ENCODE measurements around the gene C9orf152. TPM values are rescaled to one million over a fixed set of nuclear protein-coding genes. Genes with fewer than 3 reads are reported as not detected.

C9orf152 gene
- total RNA-seq, 1 donor from 2014 or later: not detected

GRCh38 chr9:110191615-110192014 lies 16.3 kb downstream of the C9orf152 start:
- H3K4me1 Mint-ChIP-seq: peaks cover 4% of the 10 kb centered on the region
- no peak for TF ChIP-seq CTCF (conservative IDR thresholded peaks at IDR 0.05)
- H3K27ac Mint-ChIP-seq (ENCODE audit: unreplicated experiment): no peak overlapping the region
- H3K4me3 Mint-ChIP-seq: no peak overlapping the region
- no peaks in the 10 kb centered on the region for H3K36me3 Mint-ChIP-seq (ENCODE audit: low read depth)
- no peaks in the 10 kb centered on the region for H3K9me3 Mint-ChIP-seq
- no peaks in the 10 kb centered on the region for H3K27me3 Mint-ChIP-seq (ENCODE audit: low read depth)
- DNase-seq (ENCODE audit: low read depth, low spot score): no peak

- H3K27me3 Mint-ChIP-seq (ENCODE audit: low read depth): no peaks in the 10 kb centered on the region
- TF ChIP-seq CTCF (conservative IDR thresholded peaks at IDR 0.05): no peak
- H3K9me3 Mint-ChIP-seq: no peaks in the 10 kb centered on the region
- no peak overlapping the region for H3K4me3 Mint-ChIP-seq
- H3K36me3 Mint-ChIP-seq (ENCODE audit: low read depth): no peaks in the 10 kb centered on the region
- H3K27ac Mint-ChIP-seq (ENCODE audit: unreplicated experiment): no peak overlapping the region
- no peak for DNase-seq (ENCODE audit: low read depth, low spot score)
- peaks cover 4% of the 10 kb centered on the region for H3K4me1 Mint-ChIP-seq
These were observed 18.2 kb downstream of the C9orf152 start for GRCh38 chr9:110189559-110190320.

GRCh38 chr9:110188991-110189390 lies 19.0 kb downstream of the C9orf152 start:
- Mint-ChIP-seq H3K36me3 (ENCODE audit: low read depth) (no peaks in the 10 kb centered on the region), H3K9me3 (no peaks in the 10 kb centered on the region), H3K27me3 (ENCODE audit: low read depth) (no peaks in the 10 kb centered on the region), H3K27ac (ENCODE audit: unreplicated experiment) (no peak overlapping the region), H3K4me3 (no peak overlapping the region), H3K4me1 (peaks cover 4% of the 10 kb centered on the region)
- TF ChIP-seq CTCF (conservative IDR thresholded peaks at IDR 0.05): no peak
- no peak for DNase-seq (ENCODE audit: low read depth, low spot score)

GRCh38 chr9:110188101-110188500 lies 19.9 kb downstream of the C9orf152 start:
- peaks cover 4% of the 10 kb centered on the region for H3K4me1 Mint-ChIP-seq
- no peak overlapping the region for H3K27ac Mint-ChIP-seq (ENCODE audit: unreplicated experiment)
- H3K27me3 Mint-ChIP-seq (ENCODE audit: low read depth): no peaks in the 10 kb centered on the region
- H3K4me3 Mint-ChIP-seq: no peak overlapping the region
- no peak for TF ChIP-seq CTCF (conservative IDR thresholded peaks at IDR 0.05)
- no peaks in the 10 kb centered on the region for H3K9me3 Mint-ChIP-seq
- no peaks in the 10 kb centered on the region for H3K36me3 Mint-ChIP-seq (ENCODE audit: low read depth)
- no peak for DNase-seq (ENCODE audit: low read depth, low spot score)

GRCh38 chr9:110187126-110187525 lies 20.8 kb downstream of the C9orf152 start:
- no peaks in the 10 kb centered on the region for H3K27me3 Mint-ChIP-seq (ENCODE audit: low read depth)
- no peak overlapping the region for H3K4me3 Mint-ChIP-seq
- H3K27ac Mint-ChIP-seq (ENCODE audit: unreplicated experiment): no peak overlapping the region
- TF ChIP-seq CTCF (conservative IDR thresholded peaks at IDR 0.05): no peak
- no peak for DNase-seq (ENCODE audit: low read depth, low spot score)
- no peaks in the 10 kb centered on the region for H3K9me3 Mint-ChIP-seq
- H3K36me3 Mint-ChIP-seq (ENCODE audit: low read depth): no peaks in the 10 kb centered on the region
- H3K4me1 Mint-ChIP-seq: peaks cover 4% of the 10 kb centered on the region
